Midbrain (tissue), 1 donor: ENCODE measurements around the gene CHCHD3.

ENCODE experiments used
- DNase-seq: peaks from one replicate; lab custom pipeline; 2025; lab: John Stamatoyannopoulos, UW

CHCHD3 gene

DNA sequence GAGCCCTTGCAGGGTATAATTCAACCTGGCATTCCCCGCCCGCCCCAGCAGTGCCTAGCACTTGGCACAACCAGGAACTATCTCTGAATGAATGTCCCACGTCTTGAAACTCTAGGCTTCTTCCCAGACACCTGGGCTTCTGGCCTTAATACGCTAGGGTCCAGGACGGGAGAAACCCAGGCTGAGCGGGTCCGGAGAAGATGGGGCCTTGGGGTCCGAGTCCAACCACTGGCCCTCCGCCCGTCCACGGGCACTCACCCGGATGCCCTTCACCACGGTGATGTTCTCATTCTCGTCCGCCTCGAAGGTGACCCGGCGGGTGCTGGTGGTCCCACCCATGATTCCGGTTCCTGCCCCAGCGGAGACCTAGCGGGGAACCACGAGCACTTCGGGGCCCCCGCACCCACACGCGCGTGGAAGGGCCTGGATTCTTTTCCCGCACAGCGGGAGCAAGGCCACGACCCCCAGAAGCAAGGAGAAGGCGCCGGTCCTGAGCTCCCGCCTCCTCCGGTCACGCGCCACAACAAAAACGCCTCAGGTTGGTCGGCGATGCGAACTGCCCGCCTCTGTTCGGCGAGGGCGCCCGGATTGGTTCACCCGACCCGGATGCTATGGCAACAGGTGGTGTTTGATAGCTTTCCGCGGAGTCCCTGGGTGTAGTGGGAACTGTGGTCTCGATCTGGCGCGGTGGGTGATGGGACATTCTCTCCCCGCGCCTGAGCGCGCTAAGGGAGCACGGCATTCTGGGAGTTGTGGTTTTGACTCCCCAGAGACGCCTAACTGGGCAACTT lies at the start of gene CHCHD3:
Gene CHCHD3, minus strand, starts transcription at position 492 of the 791 bp plus-strand sequence. Its CDS starts 153 bp downstream, at position 339.
- peak; percentile 99 for DNase-seq

DNA sequence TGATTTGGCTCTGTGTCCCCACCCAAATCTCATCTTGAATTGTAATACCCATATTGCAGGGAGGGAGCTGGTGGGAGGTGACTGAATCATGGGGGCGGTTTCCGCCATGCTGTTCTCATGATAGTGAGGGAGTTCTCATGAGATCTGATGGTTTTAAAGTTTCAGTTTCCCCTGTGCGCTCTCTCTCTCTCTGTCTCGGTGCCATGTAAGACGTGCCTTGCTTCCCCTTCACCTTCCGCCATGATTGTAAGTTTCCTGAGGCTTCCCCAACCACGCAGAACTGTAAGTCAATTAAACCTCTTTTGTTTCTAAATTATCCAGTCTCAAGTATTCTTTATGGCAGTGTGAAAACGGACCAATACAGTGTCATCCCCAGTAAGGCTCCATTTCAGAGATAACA lies 48.3 kb upstream of the CHCHD3 start:
- DNase-seq = no peak

DNA sequence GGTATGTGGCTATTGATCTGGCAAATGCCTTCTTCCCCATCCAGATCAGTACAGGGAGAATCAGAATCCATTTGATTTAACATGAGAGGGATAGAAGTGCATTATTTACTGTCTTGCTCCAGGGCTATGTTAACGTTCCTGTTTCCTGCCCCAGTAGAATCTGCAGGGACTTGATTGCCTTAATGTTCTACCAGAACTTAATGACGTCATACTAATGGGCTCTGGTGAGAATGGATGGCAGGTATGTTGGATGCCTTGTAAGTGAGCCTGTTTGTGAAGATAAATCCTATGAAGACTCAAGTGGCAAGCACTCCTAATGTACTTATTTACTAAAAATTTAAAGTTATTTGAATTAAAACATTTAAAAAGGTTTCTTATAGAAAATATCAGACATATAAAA lies 44.5 kb upstream of the CHCHD3 start:
- DNase-seq = no peak

DNA sequence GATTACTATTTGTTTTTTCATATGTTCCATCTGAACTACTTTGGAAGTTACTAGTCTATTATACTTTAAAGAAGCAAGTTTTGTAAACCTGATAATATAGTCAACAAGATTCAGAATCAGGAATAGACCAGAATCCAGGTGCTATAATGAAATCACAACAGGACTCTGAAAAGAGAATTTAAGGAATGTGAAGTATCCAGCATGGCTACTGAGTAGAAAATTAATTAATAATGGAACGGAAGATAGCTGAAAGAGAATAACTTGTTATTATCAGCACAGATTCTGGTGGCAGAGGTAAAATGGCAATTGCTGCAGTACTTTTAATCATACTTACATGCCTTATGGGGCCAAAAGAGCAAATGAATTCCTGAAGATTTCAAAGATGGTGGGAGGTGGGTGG lies 43.1 kb upstream of the CHCHD3 start:
- DNase-seq = no peak

DNA sequence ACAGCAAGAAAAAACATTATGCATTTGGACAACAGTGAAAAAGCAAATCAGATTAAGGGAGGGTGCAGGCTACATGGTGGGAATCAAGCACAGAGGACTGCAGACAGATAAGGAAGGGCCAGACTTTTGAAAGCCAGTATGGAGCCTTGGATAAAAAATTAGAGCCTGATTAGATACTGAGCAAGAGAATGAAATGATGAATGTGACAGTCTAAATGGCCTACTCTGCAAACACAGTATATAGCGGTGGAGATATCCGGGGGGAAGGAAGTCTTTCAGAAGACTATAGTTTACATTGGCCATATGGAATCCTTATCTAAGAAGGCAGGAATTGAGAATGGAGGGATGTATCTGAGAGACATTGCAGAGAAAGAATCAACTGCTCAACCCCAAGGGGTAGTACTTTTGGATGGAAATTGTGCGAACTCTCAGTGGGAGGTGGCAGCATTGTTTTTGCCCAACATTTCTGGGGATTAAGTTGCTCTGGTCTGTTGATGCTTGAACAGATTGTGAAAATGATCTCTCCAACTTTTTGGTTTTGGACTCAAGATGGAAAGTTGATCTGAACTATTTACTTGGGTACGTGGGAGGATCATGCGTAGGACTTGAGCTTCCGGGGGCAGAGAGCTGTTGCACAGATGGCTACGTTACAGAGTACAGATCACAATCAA lies 39.4 kb upstream of the CHCHD3 start:
- no peak for DNase-seq

DNA sequence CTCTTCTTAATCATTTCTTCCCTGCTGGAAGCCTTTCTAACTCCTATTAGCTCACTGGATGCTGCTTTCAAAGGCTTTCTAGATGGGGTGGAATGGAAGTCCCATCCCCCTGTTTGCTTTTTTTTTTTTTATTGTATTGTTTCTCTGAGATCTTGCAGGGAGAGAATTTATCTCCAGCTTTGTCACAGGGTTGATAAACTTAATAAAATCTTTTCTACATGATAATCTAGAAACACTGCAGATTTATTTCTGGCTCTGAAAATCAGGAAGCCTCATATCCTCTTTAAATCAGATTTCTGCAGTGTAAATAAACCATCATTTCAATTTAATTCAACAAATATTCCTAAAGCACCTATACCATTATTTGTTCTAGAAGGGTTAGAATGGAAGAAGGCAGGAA lies 37.2 kb upstream of the CHCHD3 start:
- DNase-seq = no peak

GRCh38 chr7:133118261-133118660 lies 36.4 kb upstream of the CHCHD3 start:
- DNase-seq = no peak

GRCh38 chr7:133117452-133117851 lies 35.6 kb upstream of the CHCHD3 start:
- DNase-seq = no peak

- no peak for DNase-seq
Measured at GRCh38 chr7:133115596-133115995, 33.7 kb upstream of the CHCHD3 start.

DNA sequence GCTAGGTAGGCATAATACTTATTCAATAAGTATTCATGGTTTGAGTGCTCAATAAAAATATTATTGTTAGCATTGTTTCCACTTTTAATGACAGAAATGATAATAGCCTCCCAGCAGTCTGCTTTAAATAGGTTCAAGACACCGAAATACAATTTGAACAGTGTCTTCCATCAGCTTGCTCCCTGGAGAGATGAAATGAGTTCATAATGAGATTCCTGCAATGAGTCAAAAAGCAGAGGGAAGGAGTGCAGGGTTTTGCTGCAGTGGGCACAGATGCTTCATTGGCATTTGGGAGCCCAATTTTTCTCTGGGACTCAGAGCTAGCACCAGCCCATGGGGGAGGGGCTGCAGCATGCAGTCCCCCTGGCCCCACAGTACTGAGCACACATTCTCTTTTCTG lies 32.6 kb upstream of the CHCHD3 start:
- no peak for DNase-seq

- no peak for DNase-seq
Measured at GRCh38 chr7:133112976-133113375, 31.1 kb upstream of the CHCHD3 start.

GRCh38 chr7:133112335-133112734 lies 30.4 kb upstream of the CHCHD3 start:
- no peak for DNase-seq

DNA sequence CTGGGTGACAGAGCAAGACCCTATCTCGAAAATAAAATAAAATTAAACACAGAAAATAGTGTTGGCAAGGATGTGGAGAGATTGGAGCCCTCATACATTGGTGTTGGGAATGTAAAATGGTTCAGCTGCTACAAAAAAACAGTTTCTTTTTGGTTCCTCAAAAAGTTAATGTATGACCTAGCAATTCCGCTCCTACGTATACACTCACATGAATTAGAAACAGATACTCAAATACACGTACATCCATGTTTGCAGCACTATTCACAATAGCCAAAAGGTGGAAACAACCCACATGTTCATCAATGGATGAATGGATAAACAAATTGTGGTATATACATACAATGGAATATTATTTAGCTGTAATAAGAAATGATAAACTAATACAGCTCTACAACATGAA lies 28.4 kb upstream of the CHCHD3 start:
- DNase-seq = no peak

- no peak for DNase-seq
Measured at GRCh38 chr7:133109816-133110215, 27.9 kb upstream of the CHCHD3 start.

DNA sequence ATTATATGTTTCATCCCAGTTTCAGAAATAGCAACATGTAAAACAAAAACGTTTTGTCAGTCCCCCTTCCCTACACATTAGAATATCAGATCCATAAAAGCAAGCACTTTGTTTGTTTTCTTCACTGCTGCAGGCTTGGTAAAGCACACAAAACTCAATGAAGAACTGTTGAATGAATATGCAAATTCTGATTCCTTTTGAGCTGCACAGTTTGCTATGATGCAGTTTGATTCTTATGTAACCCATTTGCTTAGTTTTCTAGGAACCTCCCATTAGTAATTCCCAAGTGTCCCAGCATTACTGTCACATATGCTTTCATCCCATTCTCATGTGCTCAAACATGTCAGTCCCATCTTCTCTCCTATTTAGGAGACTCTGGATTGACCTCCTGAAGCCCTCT lies 26.1 kb upstream of the CHCHD3 start:
- peak; percentile 2 for DNase-seq

DNA sequence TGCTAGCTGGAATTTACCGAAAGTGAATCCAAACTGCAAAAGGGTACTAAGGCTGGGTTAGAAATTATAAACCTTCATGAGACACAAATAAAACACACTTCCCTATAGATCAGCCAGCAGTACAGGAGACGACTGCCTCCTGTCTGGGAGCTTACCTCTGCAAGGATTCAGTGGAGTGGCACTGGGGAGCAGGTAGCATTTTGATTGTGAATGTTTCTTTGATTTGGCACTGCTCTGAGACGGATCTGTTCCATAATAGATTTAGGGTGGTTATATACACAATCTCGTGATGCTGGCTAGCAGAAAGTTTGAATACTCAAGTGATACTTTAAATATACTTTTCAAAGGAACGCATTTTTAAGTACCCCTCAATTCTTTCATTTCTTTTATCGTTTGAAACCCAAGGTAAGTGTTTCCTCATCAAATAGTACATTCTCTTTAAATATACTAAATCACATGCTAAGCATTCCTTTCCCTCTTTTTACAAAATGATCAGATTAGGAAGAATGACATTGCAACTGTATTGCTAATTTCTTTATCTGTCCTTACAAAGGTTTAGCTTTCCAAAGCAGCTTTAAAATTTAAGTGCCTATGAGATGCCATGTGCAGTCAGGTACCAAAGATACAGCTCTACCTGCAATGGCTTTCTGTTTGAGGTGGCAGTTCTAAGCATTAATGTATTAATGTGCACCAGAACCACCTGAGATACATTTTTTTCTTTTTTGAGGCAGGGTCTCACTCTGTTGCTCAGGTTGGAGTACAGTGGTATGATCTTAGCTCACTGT lies 20.6 kb upstream of the CHCHD3 start:
- no peak for DNase-seq

GRCh38 chr7:133099633-133100286 lies 17.9 kb upstream of the CHCHD3 start:
- no peak for DNase-seq

DNA sequence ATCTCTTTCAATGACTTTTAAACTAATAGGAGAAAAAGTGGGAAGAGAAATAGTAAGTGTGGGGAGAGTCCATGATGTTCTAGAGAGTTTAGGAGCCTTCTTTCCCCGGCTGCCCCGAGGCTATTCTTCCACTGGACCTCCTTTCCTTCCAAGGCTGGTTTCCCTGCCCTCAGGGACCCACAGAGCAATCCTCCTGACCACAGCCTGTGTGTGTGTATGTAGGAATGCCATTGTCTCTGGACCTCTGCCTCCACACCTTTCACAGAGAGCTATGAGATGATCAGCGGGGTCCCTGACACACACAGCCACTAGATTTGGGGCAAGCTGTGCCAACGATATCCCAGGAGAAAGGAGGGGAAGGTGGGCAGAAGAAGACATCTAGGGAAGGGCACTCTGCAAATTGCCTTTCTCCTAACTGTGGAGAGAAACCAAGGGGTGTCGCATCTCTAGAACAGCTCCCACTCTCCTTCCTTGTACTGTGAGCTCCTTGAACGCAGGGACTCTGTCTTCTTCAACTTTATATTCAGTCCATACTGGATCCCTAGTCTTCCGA lies 13.3 kb upstream of the CHCHD3 start:
- no peak for DNase-seq

- no peak for DNase-seq
Measured at GRCh38 chr7:133091943-133092464, 10.1 kb upstream of the CHCHD3 start.

GRCh38 chr7:133082390-133082766 lies 488 bp upstream of the CHCHD3 start:
- DNase-seq = no peak

- DNase-seq = no peak
Measured at GRCh38 chr7:133081119-133081598, 731 bp downstream of the CHCHD3 start.

- no peak for DNase-seq
Measured at GRCh38 chr7:133079296-133079695, 2.6 kb downstream of the CHCHD3 start.
